Urinary bladder (tissue), 4 donors: ENCODE data around the gene NALCN. TPM values are rescaled to one million over a fixed set of nuclear protein-coding genes. Genes with fewer than 3 reads are reported as not detected.

Experiments
- DNase-seq: peaks from one replicate; pipeline ENCODE4 v3.0.0-alpha.2; 2015; ENCODE audit errors: extremely low spot score
- H3K27ac ChIP-seq: one replicate; pipeline ENCODE4 v1.5.1; 2013; ENCODE audit warnings: low read depth, mild to moderate bottlenecking, moderate library complexity
- H3K36me3 ChIP-seq: one replicate; pipeline ENCODE4 v1.6.1; 2013; ENCODE audit warnings: mild to moderate bottlenecking, moderate library complexity; ENCODE audit not compliant: insufficient read depth
- H3K4me1 ChIP-seq: one replicate; pipeline ENCODE4 v1.6.1; 2013; ENCODE audit warnings: mild to moderate bottlenecking, moderate library complexity; ENCODE audit not compliant: insufficient read depth
- H3K4me3 ChIP-seq: one replicate; pipeline ENCODE4 v1.5.1; 2013; ENCODE audit warnings: low read depth, low read length
- WGBS: extraction: QIAGEN DNeasy Blood & Tissue Kit; methylation state at CpG from one replicate; pipeline ENCODE4 v1.1.7; 2013; 5-methylcytosine and 5-hydroxymethylcytosine counted together
- polyA plus RNA-seq: library from polyadenylated mRNA; stranded (reverse); fragments of 200-250 nt; gene quantifications from one replicate; pipeline ENCODE4 v1.2.3, GENCODE V29; 2013
- total RNA-seq: library from RNA; depleted of rRNA; stranded (reverse); fragments of >200 nt; gene quantifications from one replicate; pipeline ENCODE4 v1.2.3, GENCODE V29; 2014
- donor health status: healthy with polysubstance abuse.
- donor health status: healthy.

Gene NALCN
- total and polyA plus RNA-seq, 2 donors, result 3.3 to 5.6 TPM

- no peaks in the 10 kb centered on the region for H3K36me3 ChIP-seq
- no peak for DNase-seq
- no peak overlapping the region for H3K4me3 ChIP-seq
- no peak overlapping the region for H3K27ac ChIP-seq
- WGBS, result 81% methylated on average over 2 of the region's 2 CpGs
- H3K4me1 ChIP-seq, result no peaks in the 10 kb centered on the region
These were observed 197.8 kb downstream of the NALCN start for GRCh38 chr13:101218484-101218883.

GRCh38 chr13:101217086-101217485 lies 199.2 kb downstream of the NALCN start:
- H3K36me3 ChIP-seq, result no peaks in the 10 kb centered on the region
- H3K4me3 ChIP-seq, result no peak overlapping the region
- DNase-seq, result no peak
- no peak overlapping the region for H3K27ac ChIP-seq
- no peaks in the 10 kb centered on the region for H3K4me1 ChIP-seq

- H3K36me3 ChIP-seq, result no peaks in the 10 kb centered on the region
- no peak overlapping the region for H3K4me3 ChIP-seq
- no peak for DNase-seq
- no peaks in the 10 kb centered on the region for H3K4me1 ChIP-seq
- H3K27ac ChIP-seq, result no peak overlapping the region
These were observed 205.0 kb downstream of the NALCN start for GRCh38 chr13:101211261-101211660.

- DNase-seq, result no peak
- Histone ChIP-seq H3K36me3 (no peaks in the 10 kb centered on the region), H3K27ac (no peak overlapping the region), H3K4me3 (no peak overlapping the region), H3K4me1 (no peaks in the 10 kb centered on the region)
- 87% methylated on average over 3 of the region's 3 CpGs for WGBS
These were observed 205.5 kb downstream of the NALCN start for GRCh38 chr13:101210774-101211173.

- Histone ChIP-seq H3K36me3 (no peaks in the 10 kb centered on the region), H3K27ac (no peak overlapping the region), H3K4me3 (no peak overlapping the region), H3K4me1 (no peaks in the 10 kb centered on the region)
- DNase-seq, result no peak
- WGBS, result 86% methylated on average over 4 of the region's 4 CpGs
These were observed 207.0 kb downstream of the NALCN start for GRCh38 chr13:101209206-101209893.

- Histone ChIP-seq H3K36me3 (no peaks in the 10 kb centered on the region), H3K4me1 (no peaks in the 10 kb centered on the region), H3K4me3 (no peak overlapping the region), H3K27ac (no peak overlapping the region)
- DNase-seq, result no peak
- WGBS, result 68% methylated on average over 2 of the region's 2 CpGs
These were observed 210.9 kb downstream of the NALCN start for GRCh38 chr13:101205408-101205807.

GRCh38 chr13:101204270-101205020 lies 211.9 kb downstream of the NALCN start:
- H3K27ac ChIP-seq, result no peak overlapping the region
- no peak overlapping the region for H3K4me3 ChIP-seq
- 75% methylated on average over 1 of the region's 1 CpG for WGBS
- H3K4me1 ChIP-seq, result no peaks in the 10 kb centered on the region
- no peaks in the 10 kb centered on the region for H3K36me3 ChIP-seq
- no peak for DNase-seq

GRCh38 chr13:101202590-101202989 lies 213.7 kb downstream of the NALCN start:
- Histone ChIP-seq H3K4me1 (no peaks in the 10 kb centered on the region), H3K4me3 (no peak overlapping the region), H3K27ac (no peak overlapping the region), H3K36me3 (no peaks in the 10 kb centered on the region)
- DNase-seq, result no peak
- WGBS, result 58% methylated on average over 6 of the region's 6 CpGs

GRCh38 chr13:101190976-101191375 lies 225.3 kb downstream of the NALCN start:
- no peak for DNase-seq
- no peak overlapping the region for H3K27ac ChIP-seq
- H3K4me3 ChIP-seq, result no peak overlapping the region
- WGBS, result 56% methylated on average over 3 of the region's 3 CpGs
- H3K4me1 ChIP-seq, result peaks cover 1% of the 10 kb centered on the region
- no peaks in the 10 kb centered on the region for H3K36me3 ChIP-seq

GRCh38 chr13:101190337-101190736 lies 226.0 kb downstream of the NALCN start:
- WGBS, result 85% methylated on average over 3 of the region's 3 CpGs
- no peak for DNase-seq
- H3K36me3 ChIP-seq, result no peaks in the 10 kb centered on the region

GRCh38 chr13:101185606-101186005 lies 230.7 kb downstream of the NALCN start:
- no peak overlapping the region for H3K27ac ChIP-seq
- H3K4me3 ChIP-seq, result no peak overlapping the region
- 64% methylated on average over 3 of the region's 3 CpGs for WGBS
- no peaks in the 10 kb centered on the region for H3K36me3 ChIP-seq
- DNase-seq, result no peak
- H3K4me1 ChIP-seq, result peaks cover 2% of the 10 kb centered on the region

More at GRCh38 chr13:101190337-101190736, 226.0 kb downstream of the NALCN start:
- H3K4me3 ChIP-seq, result no peak overlapping the region
- H3K4me1 ChIP-seq, result peaks cover 2% of the 10 kb centered on the region
- H3K27ac ChIP-seq, result no peak overlapping the region

GRCh38 chr13:101181076-101181685 lies 235.1 kb downstream of the NALCN start:
- Histone ChIP-seq H3K4me1 (peaks cover 2% of the 10 kb centered on the region), H3K4me3 (no peak overlapping the region), H3K27ac (no peak overlapping the region), H3K36me3 (no peaks in the 10 kb centered on the region)
- WGBS, result 83% methylated on average over 9 of the region's 9 CpGs
- DNase-seq, result no peak

GRCh38 chr13:101179021-101179420 lies 237.3 kb downstream of the NALCN start:
- Histone ChIP-seq H3K4me3 (no peak overlapping the region), H3K27ac (no peak overlapping the region), H3K4me1 (no peaks in the 10 kb centered on the region), H3K36me3 (no peaks in the 10 kb centered on the region)
- DNase-seq, result no peak
- WGBS, result 83% methylated on average over 4 of the region's 4 CpGs

- H3K4me1 ChIP-seq, result no peaks in the 10 kb centered on the region
- H3K36me3 ChIP-seq, result no peaks in the 10 kb centered on the region
- H3K27ac ChIP-seq, result no peak overlapping the region
- no peak for DNase-seq
- 17% methylated on average over 4 of the region's 4 CpGs for WGBS
- no peak overlapping the region for H3K4me3 ChIP-seq
These were observed 237.9 kb downstream of the NALCN start for GRCh38 chr13:101178406-101178805.
